Measurements from ENCODE around the gene VPS26A.
"Not testable (repeated sequence)": the region's sequence is repeated elsewhere in the genome, so short reads cannot be mapped to it uniquely, and the experiment has no call there.

Gene VPS26A

GRCh38 chr10:69175326-69175725 is 51.3 kb downstream of the VPS26A start:
- H3K27me3 Mint-ChIP-seq; ATAC-seq (replicated peaks): not testable (repeated sequence)

GRCh38 chr10:69176823-69177222 is 52.8 kb downstream of the VPS26A start:
- H3K4me1 Mint-ChIP-seq = peaks cover 10 to 20% of the 10 kb centered on the region in 2 donors
- no peaks in the 10 kb centered on the region for H3K9me3 Mint-ChIP-seq
- peaks cover 1 to 6% of the 10 kb centered on the region in 2 donors for H3K36me3 Mint-ChIP-seq
- DNase-seq (no peak), ATAC-seq (replicated peaks) (no peak)
- H3K27me3 Mint-ChIP-seq = no peaks in the 10 kb centered on the region
- no peak overlapping the region for H3K4me3 Mint-ChIP-seq
- H3K27ac Mint-ChIP-seq = no peak overlapping the region

More at GRCh38 chr10:69175326-69175725, 51.3 kb downstream of the VPS26A start:
- H3K9me3 Mint-ChIP-seq, H3K4me3 Mint-ChIP-seq, H3K27ac Mint-ChIP-seq, DNase-seq, H3K4me1 Mint-ChIP-seq: not testable (repeated sequence)
- H3K36me3 Mint-ChIP-seq = peaks cover 6 to 13% of the 10 kb centered on the region in 2 donors

DNA sequence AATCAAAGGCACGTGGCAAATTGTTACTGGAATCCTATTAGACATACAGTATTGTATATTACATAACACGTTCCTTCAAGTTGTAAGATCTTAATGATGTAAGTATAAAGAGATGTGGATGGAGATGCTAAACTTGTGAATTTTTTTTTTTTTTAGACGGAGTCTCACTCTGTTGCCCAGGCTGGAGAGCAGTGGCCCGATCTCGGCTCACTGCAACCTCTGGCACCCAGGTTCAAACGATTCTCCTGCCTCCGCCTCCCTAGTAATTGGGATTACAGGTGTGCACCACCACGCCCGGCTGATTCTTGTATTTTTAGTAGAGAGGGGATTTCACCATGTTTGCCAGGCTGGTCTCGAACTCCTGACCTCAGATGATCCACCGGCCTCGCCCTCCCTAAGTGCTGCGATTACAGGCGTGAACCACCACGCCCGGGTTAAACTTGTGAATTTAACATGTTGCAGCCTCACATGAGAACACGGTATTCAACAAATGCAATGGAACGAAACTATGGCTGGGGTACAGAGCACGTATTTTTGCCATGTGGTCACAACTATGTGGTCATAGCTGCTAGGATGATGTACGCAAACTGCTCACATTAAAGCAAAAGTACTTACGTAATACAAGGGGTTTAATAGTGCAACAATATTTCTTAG is 55.2 kb downstream of the VPS26A start:
- H3K27me3 Mint-ChIP-seq = no peaks in the 10 kb centered on the region
- peak overlapping the region; percentile 87 to 93 for H3K4me3 Mint-ChIP-seq

GRCh38 chr10:69179743-69180524 is 56.0 kb downstream of the VPS26A start, which contains the start of gene SUPV3L1:
Gene SUPV3L1, plus strand, starts transcription at chr10:69180234. Its CDS starts 58 bp downstream, at chr10:69180292.
- Mint-ChIP-seq H3K4me1 (peaks cover 18 to 35% of the 10 kb centered on the region in 2 donors), H3K27ac (peak within 1 kb of the TSS; percentile 100), H3K36me3 (peaks cover 7 to 14% of the 10 kb centered on the region in 2 donors), H3K4me3 (peak within 1 kb of the TSS; percentile 87 to 93), H3K9me3 (no peaks in the 10 kb centered on the region), H3K27me3 (no peaks in the 10 kb centered on the region)
- ATAC-seq (replicated peaks) = peak; percentile 88 to 95
- DNase-seq = peak; percentile 88

More for the DNA sequence above, 55.2 kb downstream of the VPS26A start:
- peak overlapping the region; percentile 100 for H3K27ac Mint-ChIP-seq
- H3K4me1 Mint-ChIP-seq = peaks cover 16 to 35% of the 10 kb centered on the region in 2 donors
- no peaks in the 10 kb centered on the region for H3K9me3 Mint-ChIP-seq
- DNase-seq (no peak), ATAC-seq (replicated peaks) (peak; percentile 46 to 59)
- peaks cover 7 to 10% of the 10 kb centered on the region in 2 donors for H3K36me3 Mint-ChIP-seq

- Mint-ChIP-seq H3K27ac (peak overlapping the region; percentile 100), H3K27me3 (no peaks in the 10 kb centered on the region), H3K4me3 (peak overlapping the region; percentile 87 to 93), H3K36me3 (peaks cover 9 to 17% of the 10 kb centered on the region in 2 donors), H3K9me3 (no peaks in the 10 kb centered on the region), H3K4me1 (peaks cover 18 to 35% of the 10 kb centered on the region in 2 donors)
- DNase-seq (no peak), ATAC-seq (replicated peaks) (peak in 1 of 2 donors; percentile 44)
Measured at GRCh38 chr10:69180525-69181204, 56.7 kb downstream of the VPS26A start.

GRCh38 chr10:69181433-69181832 is 57.5 kb downstream of the VPS26A start:
- H3K27me3 Mint-ChIP-seq = no peaks in the 10 kb centered on the region
- peak overlapping the region in 1 of 2 donors; percentile 93 for H3K4me3 Mint-ChIP-seq
- DNase-seq (no peak), ATAC-seq (replicated peaks) (no peak)
- H3K36me3 Mint-ChIP-seq = peaks cover 11 to 19% of the 10 kb centered on the region in 2 donors
- H3K27ac Mint-ChIP-seq = no peak overlapping the region
- peaks cover 18 to 35% of the 10 kb centered on the region in 2 donors for H3K4me1 Mint-ChIP-seq
- no peaks in the 10 kb centered on the region for H3K9me3 Mint-ChIP-seq

DNA sequence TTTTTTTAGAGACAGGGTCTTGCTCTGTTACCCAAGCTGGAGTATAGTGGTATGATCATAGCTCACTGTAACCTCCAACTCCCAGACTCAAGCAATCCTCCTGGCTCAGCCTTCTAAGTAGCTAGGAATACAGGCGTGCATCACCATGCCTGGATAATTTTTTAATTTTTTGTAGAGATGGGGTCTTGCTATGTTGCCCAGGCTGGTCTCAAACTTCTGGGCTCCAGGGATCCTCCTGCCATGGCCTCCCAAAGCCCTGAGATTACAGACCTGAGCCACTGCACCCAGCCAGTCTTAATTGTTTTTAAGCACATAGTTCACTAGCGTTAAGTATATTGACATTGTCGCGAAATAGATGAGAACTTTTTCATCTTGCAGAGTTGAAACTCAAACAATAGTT is 58.0 kb downstream of the VPS26A start:
- H3K4me3 Mint-ChIP-seq = no peak overlapping the region
- no peak overlapping the region for H3K27ac Mint-ChIP-seq
- H3K4me1 Mint-ChIP-seq = peaks cover 18 to 35% of the 10 kb centered on the region in 2 donors
- DNase-seq = no peak
- H3K27me3 Mint-ChIP-seq = no peaks in the 10 kb centered on the region
- no peaks in the 10 kb centered on the region for H3K9me3 Mint-ChIP-seq
- H3K36me3 Mint-ChIP-seq = peaks cover 12 to 21% of the 10 kb centered on the region in 2 donors
- ATAC-seq (replicated peaks) = no peak

DNA sequence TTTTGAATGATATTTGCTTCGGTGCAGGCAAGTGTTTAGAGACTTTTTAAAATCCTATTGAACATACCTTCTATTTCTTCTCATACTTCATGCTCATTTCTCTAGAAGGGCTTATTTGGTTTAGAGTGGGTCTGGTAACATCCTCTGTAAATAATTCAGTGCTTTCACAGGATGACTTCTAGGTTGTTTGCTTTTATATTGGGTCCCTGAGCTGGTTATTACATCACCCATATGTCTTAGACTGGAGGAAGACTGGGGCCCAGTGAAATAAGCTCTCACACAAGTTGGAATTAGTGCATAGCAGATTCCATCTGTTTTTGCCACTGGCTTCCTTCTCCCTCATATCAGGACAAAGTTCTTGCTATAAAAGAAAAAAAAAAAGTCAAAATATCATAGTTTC is 62.5 kb downstream of the VPS26A start:
- Mint-ChIP-seq H3K27ac (peak overlapping the region; percentile 25), H3K36me3 (peaks cover 25 to 41% of the 10 kb centered on the region in 2 donors)
- ATAC-seq (replicated peaks) = no peak

GRCh38 chr10:69201045-69201444 is 77.1 kb downstream of the VPS26A start:
- peaks cover 13 to 21% of the 10 kb centered on the region in 2 donors for H3K36me3 Mint-ChIP-seq
- no peaks in the 10 kb centered on the region for H3K27me3 Mint-ChIP-seq
- H3K4me1 Mint-ChIP-seq = no peaks in the 10 kb centered on the region
- ATAC-seq (replicated peaks) = no peak
- DNase-seq = no peak
- no peak overlapping the region for H3K4me3 Mint-ChIP-seq
- H3K9me3 Mint-ChIP-seq = no peaks in the 10 kb centered on the region
- H3K27ac Mint-ChIP-seq = no peak overlapping the region

More for the DNA sequence above, 62.5 kb downstream of the VPS26A start:
- Mint-ChIP-seq H3K4me1 (peaks cover 9 to 16% of the 10 kb centered on the region in 2 donors), H3K9me3 (no peaks in the 10 kb centered on the region), H3K27me3 (no peaks in the 10 kb centered on the region), H3K4me3 (no peak overlapping the region)
- DNase-seq = no peak

- H3K4me3 Mint-ChIP-seq = no peak overlapping the region
- no peak overlapping the region for H3K27ac Mint-ChIP-seq
- no peaks in the 10 kb centered on the region for H3K4me1 Mint-ChIP-seq
- H3K36me3 Mint-ChIP-seq = peaks cover 18 to 21% of the 10 kb centered on the region in 2 donors
- H3K9me3 Mint-ChIP-seq = no peaks in the 10 kb centered on the region
- no peaks in the 10 kb centered on the region for H3K27me3 Mint-ChIP-seq
- peak in 1 of 2 donors; percentile 45 for ATAC-seq (replicated peaks)
- no peak for DNase-seq
Measured at GRCh38 chr10:69202332-69202731, 78.4 kb downstream of the VPS26A start.

DNA sequence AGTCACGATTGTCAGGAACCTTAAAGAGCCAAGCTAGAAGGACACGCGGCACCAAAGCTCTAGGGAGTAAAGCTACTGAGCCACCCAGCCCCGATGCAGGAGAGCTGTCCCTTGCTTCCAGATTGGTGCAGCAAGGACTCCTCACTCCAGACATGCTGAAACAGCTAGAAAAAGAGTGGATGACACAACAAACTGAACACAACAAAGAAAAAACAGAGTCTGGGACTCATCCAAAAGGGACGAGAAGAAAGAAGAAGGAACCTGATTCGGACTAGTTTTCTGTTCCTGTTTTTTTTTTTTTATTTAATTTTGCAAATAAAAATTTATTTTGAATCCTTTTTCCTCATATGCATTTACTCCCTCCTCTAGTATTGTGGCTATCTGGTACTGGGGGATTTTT is 84.8 kb downstream of the VPS26A start:
- H3K9me3 Mint-ChIP-seq = no peaks in the 10 kb centered on the region
- no peaks in the 10 kb centered on the region for H3K27me3 Mint-ChIP-seq
- H3K36me3 Mint-ChIP-seq = peaks cover 14 to 25% of the 10 kb centered on the region in 2 donors
- peaks cover 0 to 5% of the 10 kb centered on the region in 2 donors for H3K4me1 Mint-ChIP-seq
- ATAC-seq (replicated peaks) (no peak), DNase-seq (no peak)
- no peak overlapping the region for H3K4me3 Mint-ChIP-seq
- H3K27ac Mint-ChIP-seq = no peak overlapping the region

GRCh38 chr10:69209787-69210484 is 86.0 kb downstream of the VPS26A start:
- Mint-ChIP-seq H3K36me3 (peaks cover 12 to 25% of the 10 kb centered on the region in 2 donors), H3K9me3 (no peaks in the 10 kb centered on the region), H3K4me1 (peaks cover 0 to 9% of the 10 kb centered on the region in 2 donors), H3K27me3 (no peaks in the 10 kb centered on the region), H3K4me3 (no peak overlapping the region), H3K27ac (no peak overlapping the region)
- no peak for DNase-seq
- no peak for ATAC-seq (replicated peaks)

DNA sequence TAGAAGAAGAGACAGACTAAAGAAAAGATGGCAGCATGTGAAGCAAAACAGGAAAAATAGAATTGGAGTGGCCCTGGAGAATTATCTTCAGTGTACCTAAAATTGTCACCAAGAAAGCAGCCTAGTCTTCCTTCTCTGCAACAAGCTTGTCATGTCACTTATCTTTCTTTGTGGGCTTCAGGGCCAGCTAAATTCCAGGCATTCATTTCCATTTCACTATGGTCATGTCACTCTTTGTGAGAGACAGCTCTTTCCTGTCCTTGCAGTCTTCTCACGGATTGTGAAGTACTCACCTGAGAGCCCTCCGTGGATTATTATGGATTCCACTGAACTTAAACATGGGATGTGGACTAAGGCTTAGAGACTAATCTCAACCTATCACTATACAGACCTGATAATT is 87.1 kb downstream of the VPS26A start:
- no peak for ATAC-seq (replicated peaks)
- Mint-ChIP-seq H3K4me1 (peaks cover 3 to 18% of the 10 kb centered on the region in 2 donors), H3K9me3 (no peaks in the 10 kb centered on the region), H3K36me3 (peaks cover 10 to 25% of the 10 kb centered on the region in 2 donors), H3K4me3 (no peak overlapping the region), H3K27me3 (peaks cover 0 to 5% of the 10 kb centered on the region in 2 donors), H3K27ac (peak overlapping the region; percentile 14)
- DNase-seq = no peak
